ENCODE data around the gene PRPSAP1. TPM values are rescaled to one million over a fixed set of nuclear protein-coding genes. Genes with fewer than 3 reads are reported as not detected.

The PRPSAP1 gene
- total RNA-seq, 4 donors from 2014 or later, result 10.2 to 23.4 (median 15.9) TPM

DNA sequence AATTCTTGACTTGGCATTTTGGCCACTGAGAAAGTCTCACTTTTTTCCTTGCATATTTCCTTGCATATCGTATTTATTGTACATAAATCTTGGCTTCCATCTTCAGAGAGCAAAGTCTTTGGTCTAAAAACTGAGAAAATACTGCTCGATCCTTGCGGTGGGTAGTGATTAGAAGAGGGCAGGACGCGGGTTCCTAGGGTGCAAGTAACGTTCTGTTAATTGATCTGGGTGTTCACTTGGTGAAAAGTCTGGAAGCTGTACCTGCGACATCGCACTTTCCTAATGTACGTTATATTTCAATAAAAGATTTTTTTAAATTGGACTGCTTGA lies 89.3 kb downstream of the PRPSAP1 start:
- no peak for TF ChIP-seq POLR2A (IDR thresholded peaks at IDR 0.05)
- TF ChIP-seq, protein P1, sequence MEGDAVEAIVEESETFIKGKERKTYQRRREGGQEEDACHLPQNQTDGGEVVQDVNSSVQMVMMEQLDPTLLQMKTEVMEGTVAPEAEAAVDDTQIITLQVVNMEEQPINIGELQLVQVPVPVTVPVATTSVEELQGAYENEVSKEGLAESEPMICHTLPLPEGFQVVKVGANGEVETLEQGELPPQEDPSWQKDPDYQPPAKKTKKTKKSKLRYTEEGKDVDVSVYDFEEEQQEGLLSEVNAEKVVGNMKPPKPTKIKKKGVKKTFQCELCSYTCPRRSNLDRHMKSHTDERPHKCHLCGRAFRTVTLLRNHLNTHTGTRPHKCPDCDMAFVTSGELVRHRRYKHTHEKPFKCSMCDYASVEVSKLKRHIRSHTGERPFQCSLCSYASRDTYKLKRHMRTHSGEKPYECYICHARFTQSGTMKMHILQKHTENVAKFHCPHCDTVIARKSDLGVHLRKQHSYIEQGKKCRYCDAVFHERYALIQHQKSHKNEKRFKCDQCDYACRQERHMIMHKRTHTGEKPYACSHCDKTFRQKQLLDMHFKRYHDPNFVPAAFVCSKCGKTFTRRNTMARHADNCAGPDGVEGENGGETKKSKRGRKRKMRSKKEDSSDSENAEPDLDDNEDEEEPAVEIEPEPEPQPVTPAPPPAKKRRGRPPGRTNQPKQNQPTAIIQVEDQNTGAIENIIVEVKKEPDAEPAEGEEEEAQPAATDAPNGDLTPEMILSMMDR (IDR thresholded peaks at IDR 0.05 in 4 of 5, conservative IDR thresholded peaks at IDR 0.05 in 1 of 5), result no peak
- in situ Hi-C loops (cut with MboI; ENCODE audit: low sequenced_read_pairs in 4 of 4) (no loop called here), intact Hi-C loops (cut with DNase I; ENCODE audit: low total_unique reads) (loop anchor here (2.0 to 10.0 kb wide), 3 partner anchors 24 to 480 kb away; partner anchors contain the start of genes MFSD11, RNF157, SRSF2 and UNK)
- H3K36me3 ChIP-seq, result no peaks in the 10 kb centered on the region
- H3K9me3 ChIP-seq, result no peaks in the 10 kb centered on the region
- ATAC-seq (no peak), DNase-seq (no peak)
- no peaks in the 10 kb centered on the region for H3K27me3 ChIP-seq
- H3K4me1 ChIP-seq, result peaks cover 47 to 52% of the 10 kb centered on the region in 2 donors
- H3K4me3 ChIP-seq, result peak overlapping the region in 3 of 4 donors; percentile 15 to 19 (median 15)
- H3K27ac ChIP-seq, result peak overlapping the region; percentile 76 to 95 (median 85)

DNA sequence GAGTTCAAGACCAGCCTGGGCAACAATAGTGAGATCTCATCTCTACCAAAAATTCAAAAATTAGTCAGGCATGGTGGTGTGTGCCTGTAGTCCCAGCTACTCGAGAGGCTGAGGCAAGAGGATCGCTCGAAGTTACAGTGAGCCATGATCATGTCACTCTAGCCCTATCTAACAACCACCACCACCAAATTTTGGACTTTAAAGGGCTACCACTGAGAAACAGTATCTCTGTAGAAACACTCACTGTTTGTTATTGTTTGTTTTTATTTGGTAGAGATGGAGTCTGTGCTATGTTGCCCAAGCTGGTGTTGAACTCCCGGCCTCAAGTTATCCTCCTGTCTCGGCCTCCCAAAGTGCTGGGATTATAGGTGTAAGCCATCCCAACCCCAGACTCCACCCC lies 89.8 kb downstream of the PRPSAP1 start:
- no peak for DNase-seq
- H3K27ac ChIP-seq, result peak overlapping the region; percentile 76 to 95 (median 85)

DNA sequence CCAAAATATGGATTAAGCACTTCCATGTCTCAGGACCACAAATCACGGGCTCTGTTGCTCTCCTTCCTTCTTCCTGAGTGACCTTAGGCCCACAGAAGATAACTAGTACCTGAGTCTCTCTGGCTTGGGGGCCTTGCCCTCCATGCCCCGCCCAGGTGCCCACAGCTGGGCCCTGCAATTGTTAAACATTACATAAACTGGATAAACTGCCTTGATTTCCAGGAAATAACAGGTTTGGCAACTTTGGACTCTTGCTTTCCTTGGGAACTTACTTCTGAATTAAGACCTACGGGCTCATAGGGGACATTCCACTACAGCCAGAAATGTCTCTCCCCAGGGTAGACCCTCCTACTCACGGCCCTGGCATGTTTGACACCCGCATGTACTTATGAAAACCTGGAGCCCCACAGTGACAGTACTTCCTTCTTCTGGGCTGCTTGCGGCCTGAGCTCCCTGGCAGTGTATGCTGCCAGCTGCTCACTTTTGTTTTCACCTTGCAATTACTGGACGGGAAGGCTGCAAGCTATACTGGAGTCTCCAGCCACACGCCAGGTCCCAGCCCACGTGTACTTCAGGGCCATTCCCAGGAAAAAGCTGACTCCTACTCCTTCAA lies 90.9 kb downstream of the PRPSAP1 start:
- TF ChIP-seq POLR2A (IDR thresholded peaks at IDR 0.05), result peak in 1 of 2 donors; percentile 17
- TF ChIP-seq, protein P1 (IDR thresholded peaks at IDR 0.05 in 4 of 5, conservative IDR thresholded peaks at IDR 0.05 in 1 of 5), result no peak
- Histone ChIP-seq H3K9me3 (no peaks in the 10 kb centered on the region), H3K4me1 (peaks cover 34 to 36% of the 10 kb centered on the region in 2 donors), H3K27ac (peak overlapping the region; percentile 76 to 95 (median 85)), H3K4me3 (no peak overlapping the region), H3K36me3 (no peaks in the 10 kb centered on the region), H3K27me3 (no peaks in the 10 kb centered on the region)
- in situ Hi-C loops (cut with MboI; ENCODE audit: low sequenced_read_pairs in 4 of 4), result no loop called here
- intact Hi-C loops (cut with DNase I; ENCODE audit: low total_unique reads), result loop anchor here (10.0 kb wide), 2 partner anchors 472 to 478 kb away; partner anchors contain the start of genes MFSD11, SRSF2 and UNK
- ATAC-seq (peak; percentile 31 to 32), DNase-seq (peak; percentile 69 to 74)

More for the DNA sequence above, 89.8 kb downstream of the PRPSAP1 start:
- Histone ChIP-seq H3K36me3 (no peaks in the 10 kb centered on the region), H3K4me1 (peaks cover 42 to 47% of the 10 kb centered on the region in 2 donors), H3K4me3 (no peak overlapping the region), H3K9me3 (no peaks in the 10 kb centered on the region), H3K27me3 (no peaks in the 10 kb centered on the region)
- TF ChIP-seq POLR2A (IDR thresholded peaks at IDR 0.05), result no peak
- TF ChIP-seq, protein P1 (IDR thresholded peaks at IDR 0.05 in 4 of 5, conservative IDR thresholded peaks at IDR 0.05 in 1 of 5), result no peak
- intact Hi-C loops (cut with DNase I; ENCODE audit: low total_unique reads) (loop anchor here (2.0 to 10.0 kb wide), 3 partner anchors 23 to 479 kb away; partner anchors contain the start of genes MFSD11, RNF157, SRSF2 and UNK), in situ Hi-C loops (cut with MboI; ENCODE audit: low sequenced_read_pairs in 4 of 4) (no loop called here)
- no peak for ATAC-seq

DNA sequence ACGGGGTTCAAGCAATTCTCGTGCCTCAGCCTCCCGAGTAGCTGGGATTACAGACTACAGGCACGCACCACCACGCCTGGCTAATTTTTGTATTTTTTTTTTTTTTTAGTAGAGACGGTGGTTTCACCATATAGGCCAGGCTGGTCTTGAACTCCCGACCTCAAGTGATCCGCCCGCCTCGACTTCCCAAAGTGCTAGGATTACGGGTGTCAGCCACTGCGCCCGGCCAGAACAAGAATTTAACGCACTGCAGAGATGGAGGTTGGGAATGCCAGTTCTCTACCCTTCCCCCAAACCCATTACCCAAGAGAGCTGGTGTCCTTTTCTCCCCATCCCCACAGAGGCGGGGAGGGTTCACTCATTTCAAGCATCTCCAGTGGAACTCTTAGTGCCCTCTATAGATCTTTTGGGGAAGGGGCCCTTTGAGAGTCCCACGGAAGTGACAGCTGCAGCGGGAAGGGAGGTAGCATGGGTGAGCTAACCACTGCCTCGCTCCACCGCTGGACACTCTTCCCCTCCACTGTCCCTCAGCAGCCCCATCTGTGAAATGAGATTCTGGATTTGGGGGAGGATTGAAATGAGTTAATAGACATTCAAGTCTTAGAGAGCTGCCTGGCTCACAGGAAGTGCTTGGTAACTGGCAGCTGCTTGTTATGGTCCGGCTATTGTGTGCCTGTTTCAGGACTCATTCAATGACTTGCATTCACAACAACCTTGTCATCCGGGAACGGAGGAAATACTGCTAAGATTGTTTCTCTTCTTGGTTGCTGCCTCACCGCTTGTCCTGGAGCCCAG lies 92.1 kb downstream of the PRPSAP1 start:
- Histone ChIP-seq H3K4me1 (peaks cover 23 to 24% of the 10 kb centered on the region in 2 donors), H3K4me3 (no peak overlapping the region), H3K9me3 (no peaks in the 10 kb centered on the region), H3K36me3 (no peaks in the 10 kb centered on the region), H3K27me3 (no peaks in the 10 kb centered on the region), H3K27ac (peak overlapping the region; percentile 76 to 95 (median 85))
- TF ChIP-seq POLR2A (IDR thresholded peaks at IDR 0.05), result no peak
- intact Hi-C loops (cut with DNase I; ENCODE audit: low total_unique reads) (loop anchor here (10.0 kb wide), 2 partner anchors 473 to 477 kb away; partner anchors contain the start of genes MFSD11, SRSF2 and UNK), in situ Hi-C loops (cut with MboI; ENCODE audit: low sequenced_read_pairs in 4 of 4) (no loop called here)
- DNase-seq (peak in 1 of 2 donors; percentile 11), ATAC-seq (no peak)

DNA sequence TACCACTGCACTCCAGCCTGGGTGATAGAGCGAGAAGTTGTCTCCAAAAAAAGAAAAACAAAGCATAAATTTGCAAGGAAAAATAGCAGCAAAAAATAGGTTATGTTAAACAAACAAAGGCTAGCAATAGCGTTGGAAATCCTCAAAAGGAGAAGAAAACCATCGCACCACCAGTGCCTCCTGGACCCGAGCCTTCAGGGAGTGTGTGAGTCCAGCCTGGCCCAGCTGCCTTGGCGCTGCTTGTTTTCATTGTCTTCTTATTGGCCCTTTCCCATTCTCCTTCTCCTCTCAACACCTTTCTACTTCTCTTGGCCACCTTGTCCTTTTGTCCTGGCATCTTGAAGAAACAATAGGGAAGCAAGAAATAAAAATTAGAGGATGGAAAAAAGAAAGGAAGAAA lies 93.0 kb downstream of the PRPSAP1 start:
- ATAC-seq (no peak), DNase-seq (no peak)
- Histone ChIP-seq H3K27me3 (no peaks in the 10 kb centered on the region), H3K4me3 (no peak overlapping the region), H3K4me1 (peaks cover 21 to 23% of the 10 kb centered on the region in 2 donors), H3K9me3 (no peaks in the 10 kb centered on the region), H3K27ac (peak overlapping the region in 3 of 4 donors; percentile 6 to 81 (median 12)), H3K36me3 (no peaks in the 10 kb centered on the region)
- in situ Hi-C loops (cut with MboI; ENCODE audit: low sequenced_read_pairs in 4 of 4), result no loop called here
- no peak for TF ChIP-seq POLR2A (IDR thresholded peaks at IDR 0.05)
- TF ChIP-seq, protein P1 (IDR thresholded peaks at IDR 0.05 in 4 of 5, conservative IDR thresholded peaks at IDR 0.05 in 1 of 5), result no peak
- intact Hi-C loops (cut with DNase I; ENCODE audit: low total_unique reads), result loop anchor here (10.0 kb wide), 2 partner anchors 474 to 476 kb away; partner anchors contain the start of genes MFSD11, SRSF2 and UNK
